ENCODE data around the gene GABRB1.

GABRB1 gene

DNA sequence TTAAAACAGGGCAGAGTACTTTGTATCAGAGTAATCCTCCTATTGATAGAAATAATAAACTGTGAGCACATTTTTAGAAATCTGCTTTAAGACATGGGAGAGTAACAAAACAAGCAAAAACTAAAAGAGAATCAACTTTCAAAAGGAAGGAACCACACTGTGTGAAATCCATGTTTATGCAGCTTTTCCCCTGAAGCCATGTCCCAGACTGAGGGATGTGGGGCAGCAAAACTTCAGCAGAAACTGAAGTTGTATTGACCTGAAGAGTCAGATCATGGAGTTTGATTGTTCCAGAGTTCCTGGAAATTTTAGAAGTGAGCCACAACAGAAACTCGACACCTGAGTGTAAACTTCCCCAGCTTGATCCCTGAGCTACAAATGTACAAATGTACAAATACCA is 378.9 kb downstream of the GABRB1 start:
- no peak for DNase-seq

DNA sequence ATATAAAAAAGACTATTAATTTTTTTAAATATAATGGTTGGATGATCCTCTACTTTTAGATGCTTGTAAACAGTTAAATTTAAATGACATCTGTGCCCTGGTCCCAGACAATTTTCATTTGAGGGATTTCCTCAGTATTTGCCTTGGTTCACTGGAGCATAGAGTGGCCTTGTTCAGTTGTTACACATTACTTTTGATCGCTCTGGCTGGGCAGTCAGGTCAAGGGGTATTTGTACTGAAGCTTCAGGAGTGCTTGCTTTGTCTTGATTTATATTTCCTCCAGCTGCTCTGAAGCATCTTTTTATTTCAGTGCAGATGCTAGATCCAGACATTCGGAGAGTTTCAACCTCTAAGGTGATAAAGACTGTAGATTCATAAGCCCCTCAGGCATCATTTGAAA is 382.2 kb downstream of the GABRB1 start:
- no peak for DNase-seq

DNA sequence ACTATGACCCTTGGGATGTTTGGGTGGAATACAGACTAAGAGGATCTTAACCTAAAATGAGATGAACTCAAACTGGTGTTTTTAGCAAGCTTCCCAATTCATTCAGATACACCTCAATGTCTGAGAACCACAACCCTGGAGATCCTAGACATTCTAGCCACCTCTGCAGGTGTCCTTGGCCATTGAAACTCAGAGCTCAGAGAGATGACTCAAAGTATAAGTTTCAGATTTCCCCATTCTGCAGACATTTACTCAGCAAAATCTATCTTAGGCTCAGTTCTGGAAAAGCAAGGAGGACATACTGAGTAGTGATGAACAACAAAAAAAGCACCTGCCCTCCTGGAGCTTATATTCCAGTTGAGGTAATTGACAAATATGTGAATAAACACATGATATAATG is 384.4 kb downstream of the GABRB1 start:
- DNase-seq = no peak

DNA sequence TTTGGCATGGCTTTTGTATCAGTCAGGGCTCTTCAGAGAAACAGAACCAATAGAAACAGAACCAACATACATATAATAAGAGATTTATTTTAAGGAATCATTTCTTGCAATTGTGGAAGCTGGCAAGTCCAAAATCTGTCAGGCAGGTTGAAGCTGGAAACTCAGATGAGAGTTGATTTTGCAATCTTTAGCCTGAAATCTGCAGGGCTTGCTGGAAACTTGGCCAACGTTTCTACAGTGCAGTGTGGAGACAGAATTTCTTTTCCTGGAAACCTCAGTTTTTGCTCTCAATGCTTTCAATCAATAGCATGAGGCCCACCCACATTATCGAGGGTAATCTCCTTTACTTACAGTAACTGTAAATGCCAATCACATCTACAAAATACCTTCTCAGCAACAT is 386.8 kb downstream of the GABRB1 start:
- no peak for DNase-seq

DNA sequence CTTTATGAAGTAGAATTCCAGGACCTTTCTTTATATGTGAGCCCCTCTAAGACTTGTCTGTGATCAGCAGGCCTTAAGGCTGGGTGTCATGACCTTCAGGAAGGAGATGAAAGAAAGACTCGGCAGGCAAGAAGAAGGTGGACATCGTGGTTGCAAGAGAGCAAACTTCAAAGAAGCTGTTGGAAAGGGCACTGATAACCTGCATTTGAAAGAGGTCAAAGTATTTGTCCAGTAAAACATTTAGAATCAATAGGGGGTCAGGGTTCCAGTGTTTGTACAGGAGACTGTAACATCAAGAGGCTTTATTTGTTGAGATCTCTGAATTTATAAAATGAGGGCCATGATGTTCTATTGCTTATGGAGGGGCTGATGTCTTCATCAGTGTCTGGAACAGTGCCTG is 387.9 kb downstream of the GABRB1 start:
- DNase-seq = no peak

DNA sequence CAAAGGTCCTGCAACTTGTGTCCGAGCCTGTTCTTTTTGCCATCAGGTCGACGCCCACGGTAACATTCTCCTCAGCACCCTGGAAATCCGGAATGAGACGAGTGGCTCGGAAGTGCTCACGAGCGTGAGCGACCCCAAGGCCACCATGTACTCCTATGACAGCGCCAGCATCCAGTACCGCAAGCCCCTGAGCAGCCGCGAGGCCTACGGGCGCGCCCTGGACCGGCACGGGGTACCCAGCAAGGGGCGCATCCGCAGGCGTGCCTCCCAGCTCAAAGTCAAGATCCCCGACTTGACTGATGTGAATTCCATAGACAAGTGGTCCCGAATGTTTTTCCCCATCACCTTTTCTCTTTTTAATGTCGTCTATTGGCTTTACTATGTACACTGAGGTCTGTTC is 394.3 kb downstream of the GABRB1 start:
- DNase-seq = no peak

DNA sequence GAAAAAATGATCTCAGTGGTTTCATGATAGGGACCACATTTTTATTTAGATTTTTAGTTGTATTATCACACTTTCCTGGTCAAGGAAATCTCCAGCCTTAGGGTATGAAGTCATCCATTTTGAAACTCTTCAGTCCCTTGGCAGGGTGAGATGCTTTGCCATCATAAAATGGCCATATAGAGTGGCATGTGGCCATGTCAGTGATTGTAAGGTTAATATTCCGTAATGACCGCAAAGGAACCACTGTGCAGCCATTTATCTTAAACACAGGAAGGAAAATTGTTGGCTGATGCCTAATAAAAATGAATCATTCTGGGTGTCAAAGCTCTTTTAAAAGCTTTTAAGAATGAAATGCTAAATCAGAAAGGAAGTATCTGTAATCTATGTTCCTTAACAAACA is 396.6 kb downstream of the GABRB1 start:
- DNase-seq = no peak

DNA sequence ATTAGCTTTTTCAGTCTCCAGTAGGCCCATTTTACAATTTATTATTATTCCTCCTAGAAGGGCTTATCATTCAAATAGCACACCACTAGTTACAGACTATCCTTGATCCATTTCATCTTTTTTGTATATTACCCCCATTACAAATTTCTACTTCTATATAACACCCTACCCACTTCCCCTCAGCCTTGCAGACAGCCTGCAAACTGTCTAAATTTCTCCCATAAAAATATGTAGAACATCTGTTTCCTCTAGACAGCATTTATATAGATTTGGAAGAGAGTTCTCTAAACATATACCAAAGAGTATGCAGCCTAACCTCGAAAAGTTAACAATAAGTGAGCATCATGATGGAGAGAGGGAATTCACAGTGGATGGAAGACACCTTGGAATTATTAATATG is 401.4 kb downstream of the GABRB1 start:
- DNase-seq = no peak

DNA sequence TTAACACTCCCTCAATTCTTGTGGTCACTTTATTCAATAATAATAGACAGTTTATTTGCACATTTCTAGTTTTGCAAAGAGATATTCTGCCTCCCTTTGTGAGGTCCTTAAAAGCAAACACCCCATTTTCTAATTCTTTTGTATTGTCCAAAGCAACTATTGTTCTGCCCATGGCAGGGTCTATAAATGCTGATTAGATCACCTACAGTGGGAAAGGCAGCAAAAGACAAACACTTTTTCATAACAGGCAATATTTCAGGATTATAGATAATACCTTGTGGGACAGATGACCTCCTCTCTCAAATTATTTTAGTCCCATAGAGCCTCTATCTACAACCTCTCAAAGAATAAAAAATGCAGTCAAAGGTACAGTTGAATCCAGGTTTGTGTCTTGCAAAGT is 403.6 kb downstream of the GABRB1 start:
- DNase-seq = no peak

DNA sequence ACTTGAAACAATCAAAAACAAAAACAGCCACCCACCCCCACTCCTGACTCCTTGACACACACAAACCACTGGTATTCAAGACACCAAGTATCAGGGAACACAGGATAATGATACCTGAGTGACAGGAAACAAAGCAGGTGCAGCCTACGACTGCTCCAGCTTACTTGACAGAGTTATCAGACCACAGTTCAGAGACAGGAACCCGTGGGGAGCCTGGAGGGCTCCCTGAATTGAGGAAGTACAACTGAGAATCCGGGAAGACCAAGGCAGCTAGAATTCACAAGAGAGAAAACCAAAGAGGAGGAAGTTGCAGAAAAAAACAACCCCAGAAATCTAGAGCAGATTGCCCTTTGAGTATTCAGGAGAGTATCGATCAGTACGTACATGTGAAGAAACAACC is 411.6 kb downstream of the GABRB1 start:
- no peak for DNase-seq

DNA sequence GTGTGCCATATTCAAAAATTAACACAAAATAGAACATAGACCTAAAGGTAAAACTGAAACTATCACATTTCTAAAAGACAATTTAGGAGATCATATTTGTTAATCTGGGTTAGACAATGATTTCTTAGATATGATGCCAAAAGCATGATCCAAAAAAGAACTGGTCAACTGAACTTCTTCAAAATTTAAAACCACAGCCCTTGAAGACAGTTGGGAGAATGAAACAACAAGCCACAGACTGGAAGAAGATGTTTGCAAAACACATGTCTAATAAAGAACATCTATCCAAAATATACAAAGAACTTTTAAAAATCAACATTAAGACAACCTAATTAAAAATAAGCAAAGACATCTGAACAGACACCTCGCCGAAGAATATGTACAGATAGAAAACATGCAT is 412.7 kb downstream of the GABRB1 start:
- DNase-seq = no peak

DNA sequence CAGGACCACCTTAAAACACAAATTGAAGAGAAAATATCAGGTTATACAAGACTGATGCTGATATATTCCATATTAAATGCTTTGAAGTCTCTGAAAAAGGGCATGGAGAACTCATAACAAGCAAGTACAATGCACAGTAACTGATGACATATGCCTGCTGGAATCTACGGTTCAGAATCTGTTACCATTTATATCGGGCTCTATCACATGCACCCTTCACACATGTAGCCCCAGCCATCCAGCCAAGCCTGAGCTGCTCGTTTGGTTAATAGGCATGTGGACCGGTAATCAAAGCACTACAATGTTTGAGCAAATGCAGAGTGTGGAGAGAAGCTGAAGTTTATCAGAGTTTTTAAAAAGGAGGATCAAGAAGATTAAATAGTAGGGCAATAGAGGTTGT is 420.3 kb downstream of the GABRB1 start:
- DNase-seq = no peak

DNA sequence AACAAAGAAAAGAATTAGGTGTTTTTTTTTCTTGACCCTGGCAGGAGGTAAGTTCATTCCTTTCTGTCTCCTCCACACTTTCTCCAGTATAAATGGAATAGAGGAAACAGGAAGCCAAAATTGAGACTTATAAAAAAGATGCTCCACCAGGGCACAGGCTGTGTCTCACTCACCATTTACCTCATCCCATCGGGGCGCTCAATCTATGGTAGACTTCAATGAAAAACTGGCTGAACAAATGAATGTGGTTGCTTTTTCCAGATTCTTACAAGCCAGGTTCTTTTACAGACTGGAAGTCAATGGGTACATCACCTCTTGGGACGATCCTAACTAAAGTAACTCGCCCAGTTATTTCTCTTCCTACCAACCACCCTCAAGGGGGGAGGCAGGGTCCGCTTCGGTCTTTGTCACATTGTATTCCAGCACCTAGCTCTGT is 431.4 kb downstream of the GABRB1 start:
- no peak for DNase-seq

DNA sequence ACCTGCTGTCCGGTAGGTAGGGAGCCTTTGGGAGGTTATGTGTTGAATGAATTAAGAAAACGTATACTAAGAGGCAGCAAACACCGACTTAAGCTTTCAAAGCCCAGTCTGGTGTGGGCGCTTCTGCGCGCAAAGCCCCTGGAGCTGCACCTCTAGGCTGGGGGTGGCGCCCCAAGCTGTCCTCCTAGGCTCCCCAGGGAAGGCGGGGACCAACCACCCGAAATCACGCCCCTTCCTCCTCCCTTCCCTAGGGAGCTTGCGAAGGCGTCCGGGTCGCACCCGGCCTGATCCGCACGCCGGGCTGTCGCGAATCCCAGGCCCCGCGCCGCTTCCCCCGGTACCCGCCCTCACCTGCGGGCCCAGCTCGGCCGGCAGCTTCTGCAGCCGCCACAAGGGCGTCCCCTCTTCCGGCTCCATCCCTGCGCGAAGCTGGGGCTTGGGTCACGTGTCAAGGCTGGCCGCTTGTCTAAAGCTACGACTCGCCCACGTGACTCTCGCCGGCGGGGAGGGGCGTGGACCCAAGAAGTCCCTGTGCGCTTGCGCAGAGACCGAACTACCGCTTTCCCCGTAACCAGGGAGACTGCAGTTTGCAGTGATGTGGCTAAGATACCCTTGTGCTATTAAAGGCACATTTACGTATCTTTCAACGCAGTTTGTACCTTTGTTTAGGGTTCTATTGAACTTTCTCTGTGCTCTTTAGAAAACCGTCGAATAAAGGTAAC is 432.0 kb downstream of the GABRB1 start, which contains the start of gene COMMD8:
TSS of gene COMMD8 (minus strand) at position 468 of the 722 bp plus-strand sequence. CDS start at position 417, 51 bp downstream.
- peak; percentile 88 for DNase-seq

DNA sequence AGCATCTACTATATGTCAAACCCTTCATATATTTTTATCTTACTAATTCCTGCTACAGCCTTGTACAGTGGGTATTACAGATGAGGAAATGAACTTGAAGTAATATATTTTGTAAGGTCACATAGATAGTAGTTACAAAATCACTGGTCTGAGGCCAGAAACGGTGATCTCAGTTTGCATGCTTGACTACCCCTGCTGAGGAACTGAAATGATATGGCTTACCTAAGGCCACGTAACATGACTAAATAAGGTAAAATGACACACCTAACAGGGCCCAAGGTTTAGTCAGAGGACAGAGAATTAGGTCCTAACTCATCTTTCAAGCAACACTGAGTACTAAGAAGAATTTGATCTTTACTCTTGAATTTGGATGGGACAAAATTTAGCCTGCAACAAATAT is 433.6 kb downstream of the GABRB1 start:
- no peak for DNase-seq

DNA sequence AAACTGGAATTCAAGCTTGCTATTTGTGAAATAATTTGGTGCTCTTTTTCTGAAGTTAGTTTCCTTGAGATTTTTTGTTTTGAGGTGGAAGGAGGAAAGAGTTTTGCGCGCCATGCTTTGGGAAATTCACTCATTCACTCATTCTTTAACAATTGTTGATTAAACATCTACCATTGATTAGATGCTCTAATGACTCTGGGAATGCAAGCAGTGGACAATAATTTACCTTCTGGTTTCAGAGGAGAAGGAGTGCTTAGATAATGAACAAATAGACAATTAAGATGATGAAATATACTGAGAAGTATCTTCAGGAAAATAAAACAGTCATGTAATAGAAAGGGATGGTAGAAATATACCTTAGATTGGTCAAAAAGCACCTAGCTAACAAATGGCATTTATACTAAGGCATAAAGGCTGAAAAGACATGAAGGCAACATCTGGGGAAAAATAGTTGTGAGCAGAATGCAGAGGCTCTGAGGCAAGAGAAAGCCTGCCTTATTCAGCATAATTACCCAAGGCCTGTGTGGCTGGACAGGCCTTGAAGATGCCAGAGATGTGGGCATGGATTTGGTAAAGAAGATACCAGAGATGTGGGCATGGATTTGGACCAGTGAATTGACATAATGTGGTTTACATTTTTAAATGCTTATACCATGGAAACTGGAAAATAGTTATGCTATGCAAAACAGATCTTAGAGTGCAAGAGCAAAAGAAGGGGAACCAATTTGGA is 434.9 kb downstream of the GABRB1 start:
- DNase-seq = no peak

DNA sequence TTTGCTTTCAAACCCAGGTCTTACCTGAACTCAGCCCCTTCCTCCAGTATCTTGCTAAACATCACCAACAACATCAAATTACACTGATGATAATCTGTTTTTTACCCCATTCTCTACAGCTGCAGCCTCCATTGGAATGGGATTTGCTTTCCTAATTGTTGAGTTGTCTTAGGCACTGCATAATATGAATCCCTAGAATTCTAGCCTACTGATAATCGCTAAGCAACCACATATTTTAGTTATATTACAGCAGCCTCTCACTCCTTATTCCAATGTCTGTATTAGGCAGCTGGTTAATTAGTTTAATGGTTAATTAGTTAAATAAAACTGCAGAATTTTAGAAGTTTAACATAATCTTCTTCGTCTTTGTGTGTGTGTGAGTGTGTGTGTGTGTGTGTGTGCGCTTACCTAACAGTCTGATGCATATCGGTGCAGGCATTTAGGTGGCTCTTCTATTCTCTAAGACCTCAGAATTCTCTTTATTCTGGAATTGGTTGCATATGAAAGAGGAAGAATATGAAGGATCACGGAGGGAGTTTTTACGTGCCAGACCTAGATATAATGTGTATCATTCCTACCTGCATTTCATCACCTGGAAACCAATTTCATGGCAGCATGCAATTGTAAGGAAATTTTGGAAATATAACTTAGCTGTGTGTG is 437.5 kb downstream of the GABRB1 start:
- DNase-seq = no peak

DNA sequence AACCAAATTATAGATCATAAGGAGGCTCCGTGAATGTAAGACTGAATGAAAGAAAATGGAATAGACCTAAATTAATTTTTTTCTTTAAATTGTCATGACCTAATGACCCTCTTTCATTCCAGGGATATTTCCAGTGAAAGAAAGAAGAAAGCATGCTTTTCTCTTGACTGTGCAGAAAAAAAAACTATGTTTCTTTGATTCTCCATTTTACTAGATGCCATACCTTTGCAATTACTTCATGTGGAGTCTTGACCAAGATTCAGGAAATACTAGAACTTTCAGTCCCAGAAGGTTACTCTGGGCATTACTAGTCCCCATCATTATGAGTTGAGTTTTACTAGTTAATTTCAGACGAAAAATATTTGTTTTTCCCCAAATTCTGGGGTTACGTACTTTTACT is 438.6 kb downstream of the GABRB1 start:
- no peak for DNase-seq

DNA sequence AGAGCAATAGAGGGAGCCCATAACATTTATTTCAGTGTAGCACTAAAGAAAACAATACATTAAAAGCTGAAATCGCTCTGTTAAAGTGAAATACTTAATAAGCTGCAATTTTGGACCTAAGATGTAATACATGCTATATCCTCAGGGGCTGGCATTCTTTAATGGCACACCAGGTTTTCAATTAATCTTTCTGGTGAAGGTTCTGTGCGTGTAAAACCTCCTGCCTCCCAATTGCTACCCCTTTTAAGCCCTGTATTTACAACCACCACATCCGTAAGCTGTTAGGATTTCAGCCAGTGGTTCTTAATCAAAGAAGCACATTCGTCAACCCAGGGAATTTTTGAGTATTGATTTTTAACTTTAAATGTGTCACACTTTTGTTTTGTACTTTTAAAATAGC is 439.7 kb downstream of the GABRB1 start:
- no peak for DNase-seq

DNA sequence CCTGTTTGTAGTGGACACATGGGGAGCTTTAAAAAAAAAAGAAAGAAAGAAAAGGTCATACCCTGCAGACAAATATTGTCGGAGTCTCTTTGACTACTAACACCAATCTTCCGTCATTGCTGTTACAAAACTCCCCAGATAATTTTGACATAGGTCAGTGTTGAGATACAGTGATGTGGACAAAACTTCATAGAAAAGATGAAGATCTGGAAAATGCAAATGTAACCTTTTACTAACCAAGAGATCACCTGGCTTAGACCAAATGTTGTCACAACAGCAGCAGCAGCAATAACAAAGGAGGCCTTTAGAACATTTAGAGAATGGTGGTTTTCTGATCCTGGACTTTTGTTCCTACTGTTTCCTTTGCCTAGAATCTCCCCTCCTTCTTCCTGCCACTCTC is 440.2 kb downstream of the GABRB1 start:
- DNase-seq = no peak

DNA sequence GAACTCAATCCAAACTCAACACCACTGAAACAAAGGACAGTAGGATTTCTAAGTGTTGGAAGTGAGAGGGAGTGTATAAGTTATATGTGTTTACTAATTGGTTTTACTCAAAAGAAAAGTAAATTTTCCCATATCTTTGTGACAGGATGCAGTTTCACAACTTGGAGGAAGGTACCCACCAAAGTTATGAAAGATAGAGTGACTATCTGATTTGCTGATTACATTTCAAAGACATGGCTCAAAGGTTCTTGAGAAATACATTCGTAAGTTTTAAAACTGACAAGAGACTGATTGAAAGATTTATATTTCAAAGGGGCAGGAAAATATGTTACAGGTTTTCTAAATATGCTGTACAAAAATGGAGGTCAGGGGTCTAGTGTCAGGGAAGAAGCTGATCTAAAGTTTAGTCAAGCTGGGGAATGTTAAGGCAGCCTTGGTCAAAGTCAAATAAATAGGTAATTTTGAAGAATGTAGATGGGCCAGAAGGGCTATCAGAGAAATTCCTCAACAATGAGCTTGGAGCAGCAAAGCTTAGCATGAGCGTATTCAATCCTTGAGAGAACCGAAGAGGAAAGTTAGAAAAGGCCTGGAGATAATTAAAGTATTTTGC is 441.9 kb downstream of the GABRB1 start:
- no peak for DNase-seq

DNA sequence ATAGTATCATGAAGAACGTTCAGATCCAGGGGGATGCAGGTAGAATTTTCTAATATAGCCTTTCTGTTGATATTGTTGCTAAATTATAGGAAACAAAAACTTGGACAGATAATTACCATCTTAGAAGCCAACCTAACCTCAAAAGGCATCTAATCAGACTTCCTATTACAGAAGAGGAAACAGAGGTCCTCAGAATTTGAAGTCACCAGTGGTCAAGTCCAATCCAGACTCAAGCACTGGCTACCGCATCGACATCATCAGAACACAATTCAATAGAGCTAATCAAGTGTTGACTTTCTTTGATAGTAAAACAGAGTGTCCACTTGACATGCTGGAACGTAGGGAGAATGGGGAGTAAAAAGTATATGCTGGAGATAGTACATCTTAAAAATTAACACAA is 443.4 kb downstream of the GABRB1 start:
- no peak for DNase-seq

DNA sequence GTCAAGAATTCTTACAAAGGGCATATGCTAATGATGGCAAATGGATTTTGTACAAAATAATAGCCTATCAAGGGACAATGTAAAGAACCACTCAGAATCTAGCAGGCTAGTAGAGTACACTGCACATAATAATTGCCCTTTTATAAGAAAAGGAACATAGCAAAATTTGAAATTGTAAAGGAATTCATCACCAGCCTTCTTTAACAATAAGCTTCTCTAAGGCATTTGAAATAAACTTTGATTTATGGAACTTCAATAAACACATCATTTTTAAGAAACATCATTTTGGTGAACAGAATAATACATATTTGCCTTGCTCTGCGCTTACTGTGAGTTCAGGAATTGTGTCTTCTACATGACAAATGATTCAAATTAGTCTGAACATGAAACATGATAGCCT is 444.0 kb downstream of the GABRB1 start:
- DNase-seq = no peak

Measured in DMS79 treated with DMSO at 0.1 percent for 48 hours (cell line).